ENCODE data around the gene PEX11B.

The PEX11B gene

GRCh38 chr1:145908653-145909052 lies 9.9 kb downstream of the PEX11B start:
- no peak for DNase-seq (ENCODE audit: low read depth in 2 of 2)

- no peak for DNase-seq (ENCODE audit: low read depth in 2 of 2)
Observed at GRCh38 chr1:145906954-145907753, 11.4 kb downstream of the PEX11B start.

- no peak for DNase-seq (ENCODE audit: low read depth in 2 of 2)
Observed at GRCh38 chr1:145901312-145902021, 17.1 kb downstream of the PEX11B start.

GRCh38 chr1:145898756-145899155 lies 19.8 kb downstream of the PEX11B start:
- no peak for DNase-seq (ENCODE audit: low read depth in 2 of 2)

- DNase-seq (ENCODE audit: low read depth in 2 of 2) = no peak
Observed at GRCh38 chr1:145897969-145898368, 20.5 kb downstream of the PEX11B start.

GRCh38 chr1:145895471-145895870 lies 23.0 kb downstream of the PEX11B start:
- no peak for DNase-seq (ENCODE audit: low read depth in 2 of 2)

GRCh38 chr1:145893306-145894055 lies 25.0 kb downstream of the PEX11B start:
- no peak for DNase-seq (ENCODE audit: low read depth in 2 of 2)

- peak in 1 of 2 experiments; percentile 28 for DNase-seq (ENCODE audit: low read depth in 2 of 2)
Observed at GRCh38 chr1:145892486-145893087, 25.9 kb downstream of the PEX11B start.

- DNase-seq (ENCODE audit: low read depth in 2 of 2) = peak; percentile 99
Observed at GRCh38 chr1:145891587-145892485, 26.7 kb downstream of the PEX11B start.

- no peak for DNase-seq (ENCODE audit: low read depth in 2 of 2)
Observed at GRCh38 chr1:145891143-145891542, 27.4 kb downstream of the PEX11B start.

- no peak for DNase-seq (ENCODE audit: low read depth in 2 of 2)
Observed at GRCh38 chr1:145889722-145890121, 28.8 kb downstream of the PEX11B start.

GRCh38 chr1:145887631-145888030 lies 30.9 kb downstream of the PEX11B start:
- DNase-seq (ENCODE audit: low read depth in 2 of 2) = no peak

GRCh38 chr1:145886816-145887215 lies 31.7 kb downstream of the PEX11B start:
- DNase-seq (ENCODE audit: low read depth in 2 of 2) = no peak

GRCh38 chr1:145886390-145886789 lies 32.1 kb downstream of the PEX11B start:
- no peak for DNase-seq (ENCODE audit: low read depth in 2 of 2)

GRCh38 chr1:145885738-145886287 lies 32.7 kb downstream of the PEX11B start, which contains the start of gene ANKRD35:
TSS of gene ANKRD35 (minus strand) at chr1:145885866. CDS start at chr1:145885758, 108 bp downstream.
- DNase-seq (ENCODE audit: low read depth in 2 of 2) = no peak

- no peak for DNase-seq (ENCODE audit: low read depth in 2 of 2)
Observed at GRCh38 chr1:145884675-145885074, 33.8 kb downstream of the PEX11B start.

GRCh38 chr1:145879775-145880174 lies 38.7 kb downstream of the PEX11B start:
- no peak for DNase-seq (ENCODE audit: low read depth in 2 of 2)

GRCh38 chr1:145878724-145879123 lies 39.8 kb downstream of the PEX11B start:
- no peak for DNase-seq (ENCODE audit: low read depth in 2 of 2)

- DNase-seq (ENCODE audit: low read depth in 2 of 2) = no peak
Observed at GRCh38 chr1:145877923-145878486, 40.5 kb downstream of the PEX11B start.

- no peak for DNase-seq (ENCODE audit: low read depth in 2 of 2)
Observed at GRCh38 chr1:145874646-145875045, 43.9 kb downstream of the PEX11B start.

All from fibroblast of skin of left quadriceps (primary cell).